K562 (cell line): Measurements from ENCODE around the gene ARHGAP4. TPM values are rescaled to one million over a fixed set of nuclear protein-coding genes. Genes with fewer than 3 reads are reported as not detected.

Source experiments
- ATAC-seq: fragments of 200-7000 bp; cut with Tn5 transposase; 3 replicates; pipeline ENCODE4 v1.9.1; 2020; ENCODE audit warnings: moderate library complexity
- BruUV-seq: library from RNA; stranded (reverse); fragments of 400-500 nt; replicated peaks from 2 replicates; lab custom pipeline; 2021; lab: Mats Ljungman, UMichigan
- CTCF ChIA-PET: fragments of 300-600 bp; formaldehyde crosslinking; extraction: SDS; loops from one replicate; lab custom pipeline; 2021; ENCODE audit warnings: low intra/inter-chr PET ratio; lab: Yijun Ruan, JAX
- POLR2A ChIA-PET: fragments of 300-600, 350-650 bp; sonication (Branson Sonifier 250); formaldehyde crosslinking; extraction: SDS; loops from one replicate; lab custom pipeline; 2021; ENCODE audit warnings: antibody characterized with exemption, inconsistent platforms; lab: Yijun Ruan, JAX
- DNase-seq, 4 experiments: peaks; one replicate each; pipeline versions ENCODE4 v3.0.0 to v3.0.0-alpha.2; 2011 to 2018; ENCODE audit warnings: low spot score in 3 of 4, mixed read lengths in 3 of 4; ENCODE audit errors: extremely low read depth in 1 of 4
- FAIRE-seq: peaks from 2 replicates; lab custom pipeline; 2011; peaks lifted over from hg19 to GRCh38; lab: Jason Lieb, UNC
- H2AFZ ChIP-seq: 2 replicates; pipeline ENCODE4 v1.6.0; 2011; ENCODE audit warnings: low read depth, low read length, control low read depth, inconsistent platforms
- H3K27ac ChIP-seq: fragments of 200-600 bp; 3 replicates; pipeline ENCODE4 v1.8.0; 2011; ENCODE audit warnings: low read depth, mild to moderate bottlenecking, control low read depth, inconsistent platforms, low read length, moderate library complexity, mixed read lengths; ENCODE audit errors: extremely low read depth
- H3K27me3 ChIP-seq, 2 experiments: fragments of 300-600 bp in 1 of 2; 2 replicates in 1 of 2; 3 replicates in 1 of 2; pipeline versions ENCODE4 v1.6.0 to v1.8.0; 2011; ENCODE audit warnings: inconsistent platforms in 2 of 2, low read length in 2 of 2, mild to moderate bottlenecking in 1 of 2, mixed read lengths in 1 of 2, moderate library complexity in 1 of 2; ENCODE audit not compliant: control insufficient read depth in 2 of 2, insufficient read depth in 2 of 2
- H3K36me3 ChIP-seq: fragments of 300-600 bp; 3 replicates; pipeline ENCODE4 v1.8.0; 2011; ENCODE audit warnings: mild to moderate bottlenecking, low read length, inconsistent platforms; ENCODE audit not compliant: control insufficient read depth, insufficient read depth
- H3K4me1 ChIP-seq, 2 experiments: fragments of 200-600 bp in 1 of 2; replicated peaks in 1 of 2; 2 replicates in 1 of 2; 3 replicates in 1 of 2; pipeline versions ENCODE4 v1.5.1 to v1.8.0; 2011; ENCODE audit warnings: inconsistent platforms in 2 of 2, low read length in 2 of 2, mild to moderate bottlenecking in 1 of 2, mixed read lengths in 1 of 2, moderate library complexity in 1 of 2; ENCODE audit not compliant: control insufficient read depth in 2 of 2, insufficient read depth in 2 of 2
- H3K4me2 ChIP-seq: 2 replicates; pipeline ENCODE4 v1.6.1; 2011; ENCODE audit warnings: low read length, control low read depth, inconsistent platforms, mixed read lengths; ENCODE audit not compliant: insufficient read depth
- H3K4me3 ChIP-seq: fragments of 200-600 bp; sonication (generic), shearing (Covaris generic); 2 replicates; pipeline ENCODE4 v1.5.1; 2016; ENCODE audit warnings: control low read depth, inconsistent platforms
- H3K79me2 ChIP-seq: fragments of 200-600 bp; 3 replicates; pipeline ENCODE4 v1.8.0; 2011; ENCODE audit warnings: low read length, inconsistent platforms; ENCODE audit not compliant: control insufficient read depth, insufficient read depth
- H3K9ac ChIP-seq, 2 experiments: 2 replicates each; pipeline versions ENCODE4 v1.6.0 to v1.6.1; 2011; ENCODE audit warnings: low read depth in 2 of 2, low read length in 2 of 2, control low read depth in 1 of 2, inconsistent platforms in 1 of 2, mild to moderate bottlenecking in 1 of 2, mixed read lengths in 1 of 2; ENCODE audit not compliant: insufficient read depth in 1 of 2
- H3K9me1 ChIP-seq: one replicate; pipeline ENCODE4 v1.6.0; 2011; ENCODE audit warnings: inconsistent platforms, mild to moderate bottlenecking, low read length, moderate library complexity; ENCODE audit not compliant: control insufficient read depth, insufficient read depth
- H3K9me3 ChIP-seq: replicated peaks from 2 replicates; pipeline ENCODE4 v1.5.1; 2011; ENCODE audit warnings: low read depth, low read length, inconsistent platforms; ENCODE audit not compliant: control insufficient read depth, insufficient read depth
- H4K20me1 ChIP-seq: replicated peaks from 2 replicates; pipeline ENCODE4 v1.6.1; 2011; ENCODE audit warnings: low read length, inconsistent platforms, mixed read lengths; ENCODE audit not compliant: control insufficient read depth, insufficient read depth
- CHD4 ChIP-seq: fragments of 200-600 bp; sonication (generic); IDR thresholded peaks from 3 replicates; pipeline ENCODE4 v1.6.1; 2012; ENCODE audit warnings: low read depth, mild to moderate bottlenecking, mixed read lengths, low read length, inconsistent platforms; ENCODE audit not compliant: insufficient read depth, insufficient replicate concordance, poor library complexity, severe bottlenecking
- EGR1 ChIP-seq: fragments of 450-650 bp; conservative IDR thresholded peaks from 2 replicates; pipeline ENCODE4 v1.6.1; 2017; ENCODE audit warnings: mild to moderate bottlenecking
- HNRNPL ChIP-seq: fragments of 200-400 bp; formaldehyde crosslinking; IDR thresholded peaks from 2 replicates; pipeline ENCODE4 v1.6.1; 2017; ENCODE audit warnings: low read depth, mild to moderate bottlenecking, low read length
- MAZ ChIP-seq, 2 experiments: fragments of 450-650 bp in 1 of 2; sonication (generic) in 1 of 2; formaldehyde crosslinking; IDR thresholded peaks in 1 of 2; conservative IDR thresholded peaks in 1 of 2; 2 replicates each; pipeline versions ENCODE4 v1.4.0 to v1.5.0; 2020; ENCODE audit warnings: mild to moderate bottlenecking in 1 of 2, missing genetic modification reagents in 1 of 2
- NONO ChIP-seq, 2 experiments: fragments of 200-400 bp in 1 of 2; fragments of 450-650 bp in 1 of 2; formaldehyde crosslinking in 1 of 2; IDR thresholded peaks; 2 replicates each; pipeline ENCODE4 v1.6.1; 2017; ENCODE audit warnings: low read depth in 2 of 2, mild to moderate bottlenecking in 2 of 2, moderate library complexity in 2 of 2, low read length in 1 of 2
- PCBP2 ChIP-seq: fragments of 200-400 bp; formaldehyde crosslinking; IDR thresholded peaks from 2 replicates; pipeline ENCODE4 v1.6.1; 2018; ENCODE audit warnings: low read length, low read depth, mild to moderate bottlenecking, moderate library complexity; ENCODE audit not compliant: poor library complexity, severe bottlenecking
- POLR3G ChIP-seq: IDR thresholded peaks from 2 replicates; pipeline ENCODE4 v1.6.1; 2011; ENCODE audit not compliant: insufficient read length, insufficient replicate concordance; ENCODE audit errors: extremely low read depth
- RBFOX2 ChIP-seq: fragments of 200-400 bp; formaldehyde crosslinking; IDR thresholded peaks from 2 replicates; pipeline ENCODE4 v1.6.1; 2017; ENCODE audit warnings: low read depth, mild to moderate bottlenecking, low read length, moderate library complexity
- SNIP1 ChIP-seq: fragments of 450-650 bp; IDR thresholded peaks from 2 replicates; pipeline ENCODE4 v1.7.1; 2017; ENCODE audit warnings: low read depth, mild to moderate bottlenecking
- STAT5A ChIP-seq: IDR thresholded peaks from 2 replicates; pipeline ENCODE4 v1.6.1; 2012; ENCODE audit warnings: low read length, inconsistent platforms, borderline replicate concordance
- TEAD4 ChIP-seq, 2 experiments: sonication (generic) in 1 of 2; formaldehyde crosslinking in 1 of 2; IDR thresholded peaks; 2 replicates each; pipeline versions ENCODE4 v1.6.1 to v1.8.0; 2012 to 2022; ENCODE audit warnings: borderline replicate concordance in 1 of 2, inconsistent platforms in 1 of 2, low read length in 1 of 2, mild to moderate bottlenecking in 1 of 2, missing genetic modification reagents in 1 of 2
- ZNF232 ChIP-seq: sonication (generic); formaldehyde crosslinking; IDR thresholded peaks from 2 replicates; pipeline ENCODE4 v1.8.0; 2022; ENCODE audit warnings: mild to moderate bottlenecking, missing genetic modification reagents
- ZNF507 ChIP-seq: conservative IDR thresholded peaks from 2 replicates; pipeline ENCODE4 v1.6.1; 2017; ENCODE audit warnings: missing genetic modification characterization, missing compliant biosample characterization
- WGBS: fragments of 100-300 bp; shearing (Covaris generic); methylation state at CpG from one replicate; pipeline ENCODE4 v1.1.6; 2016; ENCODE audit warnings: low coverage, mixed read lengths; ENCODE audit not compliant: insufficient coverage; ENCODE audit errors: missing lambda C conversion rate; 5-methylcytosine and 5-hydroxymethylcytosine counted together
- in situ Hi-C: fragments of 300-500 bp; cut with MboI; formaldehyde crosslinking; loops from 4 replicates; pipeline ENCODE4 v1.15.0; 2018; ENCODE audit warnings: inconsistent platforms, mixed read lengths
- intact Hi-C: fragments of 100-400 bp; cut with micrococcal nuclease; formaldehyde crosslinking; loops from 2 replicates; pipeline ENCODE4 v1.14.2; 2022
- polyA plus RNA-seq, 8 experiments: library from polyadenylated mRNA; depleted of rRNA in 4 of 8; stranded (reverse) in 5 of 8; unstranded in 3 of 8; fragments of >200 nt; fragmentation: Nextera tagmentation in 2 of 8; fragmentation: Illumina TruSeq in 1 of 8; extraction: Ambion mirVana in 2 of 8; extraction: Trizol in 1 of 8; gene quantifications; 2 replicates each; pipeline versions ENCODE4 v1.2.1 to v1.2.3, GENCODE V29; 2011 to 2014; ENCODE audit warnings: inconsistent platforms in 1 of 8, missing spikeins in 1 of 8
- total RNA-seq, 7 experiments: library from RNA; depleted of rRNA in 6 of 7; stranded (reverse); fragments of >200 nt in 6 of 7; fragmentation: Illumina TruSeq in 2 of 7; extraction: Trizol in 2 of 7; gene quantifications; 2 replicates each; pipeline versions ENCODE4 v1.2.1 to v1.2.3, GENCODE V29; 2011 to 2021; ENCODE audit warnings: low replicate concordance in 1 of 7
- TF ChIP-seq, protein P1 (sequence below), 2 experiments: fragments of 450-650 bp; conservative IDR thresholded peaks; 2 replicates each; pipeline ENCODE4 v1.6.1; 2017; ENCODE audit warnings: mild to moderate bottlenecking in 2 of 2, moderate library complexity in 2 of 2
- TF ChIP-seq, protein P2 (sequence below): fragments of 250-450 bp; sonication (Bioruptor Pico); IDR thresholded peaks from 2 replicates; pipeline ENCODE4 v1.4.0; 2020; ENCODE audit warnings: mild to moderate bottlenecking, moderate library complexity
- TF ChIP-seq, protein P3 (sequence below): fragments of 450-650 bp; IDR thresholded peaks from 2 replicates; pipeline ENCODE4 v1.6.1; 2017; ENCODE audit warnings: mild to moderate bottlenecking, moderate library complexity

Gene ARHGAP4
- total and polyA plus RNA-seq, 9 of the 15 experiments (the other 6 are each of a cell fraction or from before 2014, with no cell fraction given): 0.30 to 81.8 (median 13.5) TPM

DNA sequence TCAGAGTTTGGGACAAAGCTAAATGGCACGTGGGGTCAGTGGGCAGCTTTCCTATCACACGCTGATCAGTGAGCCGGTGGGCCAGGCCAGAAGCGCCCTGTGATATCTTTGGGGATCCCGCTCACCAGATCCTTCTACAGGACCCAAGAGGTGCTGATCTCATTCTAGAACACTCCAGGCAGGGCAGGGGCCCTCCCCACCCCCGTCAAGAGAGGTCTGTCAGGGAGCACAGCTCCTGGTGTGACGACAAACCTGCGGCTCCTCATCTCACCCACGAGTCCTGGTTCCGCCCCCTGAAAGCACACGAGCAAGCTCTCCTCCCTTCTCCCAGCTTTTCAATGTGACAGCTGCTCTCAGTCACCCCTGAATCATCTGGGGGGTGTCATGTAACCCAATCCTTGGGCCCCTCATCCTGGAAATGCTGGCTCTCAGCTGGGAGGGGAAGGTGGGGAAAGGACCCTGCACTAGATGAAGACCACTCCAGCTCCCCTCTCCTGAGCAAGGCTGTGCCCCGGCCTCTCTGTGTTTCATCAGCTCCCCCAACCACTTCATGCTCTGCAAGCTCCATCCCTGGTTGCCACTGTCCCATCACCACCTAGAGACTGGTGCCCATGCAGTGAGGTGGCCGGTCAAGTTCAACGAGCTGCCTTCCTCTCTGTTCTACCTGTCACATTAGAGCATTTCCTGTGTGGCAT, 40.9 kb upstream of the ARHGAP4 start:
- 45% methylated on average over 10 of the region's 14 CpGs for WGBS
- no peaks in the 10 kb centered on the region for H3K9me3 ChIP-seq
- peaks cover 76% of the 10 kb centered on the region; the same call in 2 of the 3 replicates for H3K36me3 ChIP-seq
- FAIRE-seq (no peak), ATAC-seq (no peak), DNase-seq (peak in 1 of 4 experiments; percentile 47)
- no TSS peak for BruUV-seq
- peak overlapping the region; percentile 77 to 96 for H3K9ac ChIP-seq
- H3K27ac ChIP-seq: peak overlapping the region; percentile 46; the same call in 2 of the 3 replicates
- peaks cover 92% of the 10 kb centered on the region for H3K79me2 ChIP-seq
- peaks cover 53% of the 10 kb centered on the region for H4K20me1 ChIP-seq
- no peaks in the 10 kb centered on the region for H3K27me3 ChIP-seq
- H2AFZ ChIP-seq: no peak overlapping the region
- H3K9me1 ChIP-seq: peaks cover 5% of the 10 kb centered on the region
- peaks cover 27 to 55% of the 10 kb centered on the region in 2 experiments for H3K4me1 ChIP-seq
- H3K4me3 ChIP-seq: peak overlapping the region; percentile 84; the same call in 1 of the 2 replicates
- CTCF ChIA-PET: no interaction called here
- POLR2A ChIA-PET: interaction anchor here (0.6 to 3.1 kb wide), 9 partner anchors 9 to 404 kb away, joined by 3 to 24 read pairs (median 5); no protein-coding TSS in a partner anchor
- in situ Hi-C loops (no loop called here), intact Hi-C loops (no loop called here)
- peak overlapping the region; percentile 86 for H3K4me2 ChIP-seq
- TF ChIP-seq PCBP2 (no peak), HNRNPL (no peak), NONO (IDR thresholded peaks at IDR 0.05; ENCODE audit: low read depth in 2 of 2, low read length in 1 of 2) (no peak), ZNF232 (no peak), EGR1 (peak; percentile 35; the same call in 1 of the 2 replicates), ZNF507 (tag) (no peak), STAT5A (no peak), SNIP1 (no peak), CHD4 (no peak), TEAD4 (IDR thresholded peaks at IDR 0.05; ENCODE audit: low read length) (no peak), TEAD4 (CRISPR knock-in tag; IDR thresholded peaks at IDR 0.05; ENCODE audit: borderline replicate concordance) (no peak), POLR3G (no peak), MAZ (CRISPR knock-in tag; conservative IDR thresholded peaks at IDR 0.05 in 1 of 2, IDR thresholded peaks at IDR 0.05 in 1 of 2) (no peak), RBFOX2 (peak; percentile 36; the same call in 1 of the 2 replicates)
- TF ChIP-seq, protein P1, sequence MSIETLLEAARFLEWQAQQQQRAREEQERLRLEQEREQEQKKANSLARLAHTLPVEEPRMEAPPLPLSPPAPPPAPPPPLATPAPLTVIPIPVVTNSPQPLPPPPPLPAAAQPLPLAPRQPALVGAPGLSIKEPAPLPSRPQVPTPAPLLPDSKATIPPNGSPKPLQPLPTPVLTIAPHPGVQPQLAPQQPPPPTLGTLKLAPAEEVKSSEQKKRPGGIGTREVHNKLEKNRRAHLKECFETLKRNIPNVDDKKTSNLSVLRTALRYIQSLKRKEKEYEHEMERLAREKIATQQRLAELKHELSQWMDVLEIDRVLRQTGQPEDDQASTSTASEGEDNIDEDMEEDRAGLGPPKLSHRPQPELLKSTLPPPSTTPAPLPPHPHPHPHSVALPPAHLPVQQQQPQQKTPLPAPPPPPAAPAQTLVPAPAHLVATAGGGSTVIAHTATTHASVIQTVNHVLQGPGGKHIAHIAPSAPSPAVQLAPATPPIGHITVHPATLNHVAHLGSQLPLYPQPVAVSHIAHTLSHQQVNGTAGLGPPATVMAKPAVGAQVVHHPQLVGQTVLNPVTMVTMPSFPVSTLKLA (conservative IDR thresholded peaks at IDR 0.05): peak in 1 of 2 experiments; percentile 21; a peak in 1 of 4 replicates
- TF ChIP-seq, protein P2, sequence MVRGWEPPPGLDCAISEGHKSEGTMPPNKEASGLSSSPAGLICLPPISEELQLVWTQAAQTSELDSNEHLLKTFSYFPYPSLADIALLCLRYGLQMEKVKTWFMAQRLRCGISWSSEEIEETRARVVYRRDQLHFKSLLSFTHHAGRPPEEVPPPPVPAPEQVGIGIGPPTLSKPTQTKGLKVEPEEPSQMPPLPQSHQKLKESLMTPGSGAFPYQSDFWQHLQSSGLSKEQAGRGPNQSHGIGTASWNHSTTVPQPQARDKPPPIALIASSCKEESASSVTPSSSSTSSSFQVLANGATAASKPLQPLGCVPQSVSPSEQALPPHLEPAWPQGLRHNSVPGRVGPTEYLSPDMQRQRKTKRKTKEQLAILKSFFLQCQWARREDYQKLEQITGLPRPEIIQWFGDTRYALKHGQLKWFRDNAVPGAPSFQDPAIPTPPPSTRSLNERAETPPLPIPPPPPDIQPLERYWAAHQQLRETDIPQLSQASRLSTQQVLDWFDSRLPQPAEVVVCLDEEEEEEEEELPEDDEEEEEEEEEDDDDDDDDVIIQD: no peak
- TF ChIP-seq, protein P3, sequence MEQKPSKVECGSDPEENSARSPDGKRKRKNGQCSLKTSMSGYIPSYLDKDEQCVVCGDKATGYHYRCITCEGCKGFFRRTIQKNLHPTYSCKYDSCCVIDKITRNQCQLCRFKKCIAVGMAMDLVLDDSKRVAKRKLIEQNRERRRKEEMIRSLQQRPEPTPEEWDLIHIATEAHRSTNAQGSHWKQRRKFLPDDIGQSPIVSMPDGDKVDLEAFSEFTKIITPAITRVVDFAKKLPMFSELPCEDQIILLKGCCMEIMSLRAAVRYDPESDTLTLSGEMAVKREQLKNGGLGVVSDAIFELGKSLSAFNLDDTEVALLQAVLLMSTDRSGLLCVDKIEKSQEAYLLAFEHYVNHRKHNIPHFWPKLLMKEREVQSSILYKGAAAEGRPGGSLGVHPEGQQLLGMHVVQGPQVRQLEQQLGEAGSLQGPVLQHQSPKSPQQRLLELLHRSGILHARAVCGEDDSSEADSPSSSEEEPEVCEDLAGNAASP: no peak
